ENCODE data around the gene CCNE1.

DNA sequence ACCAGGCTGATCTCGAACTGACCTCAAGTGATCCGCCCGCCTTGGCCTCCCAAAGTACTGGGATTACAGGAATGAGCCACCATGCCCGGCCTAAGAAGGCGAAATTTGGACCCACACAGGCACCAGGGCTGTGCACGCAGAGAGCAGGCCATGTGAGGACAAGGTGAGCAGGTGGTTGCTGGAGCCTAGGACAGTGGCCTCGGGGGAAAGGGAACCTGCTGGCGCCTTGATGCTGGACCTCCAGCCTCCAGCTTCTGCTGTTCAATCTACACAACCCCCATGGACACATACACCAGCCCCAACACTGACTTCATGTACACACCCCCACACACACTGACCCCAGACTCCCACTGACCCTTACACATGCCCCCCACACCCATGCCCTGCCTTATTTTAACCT lies 41.8 kb upstream of the CCNE1 start:
- TF ChIP-seq, protein P1, sequence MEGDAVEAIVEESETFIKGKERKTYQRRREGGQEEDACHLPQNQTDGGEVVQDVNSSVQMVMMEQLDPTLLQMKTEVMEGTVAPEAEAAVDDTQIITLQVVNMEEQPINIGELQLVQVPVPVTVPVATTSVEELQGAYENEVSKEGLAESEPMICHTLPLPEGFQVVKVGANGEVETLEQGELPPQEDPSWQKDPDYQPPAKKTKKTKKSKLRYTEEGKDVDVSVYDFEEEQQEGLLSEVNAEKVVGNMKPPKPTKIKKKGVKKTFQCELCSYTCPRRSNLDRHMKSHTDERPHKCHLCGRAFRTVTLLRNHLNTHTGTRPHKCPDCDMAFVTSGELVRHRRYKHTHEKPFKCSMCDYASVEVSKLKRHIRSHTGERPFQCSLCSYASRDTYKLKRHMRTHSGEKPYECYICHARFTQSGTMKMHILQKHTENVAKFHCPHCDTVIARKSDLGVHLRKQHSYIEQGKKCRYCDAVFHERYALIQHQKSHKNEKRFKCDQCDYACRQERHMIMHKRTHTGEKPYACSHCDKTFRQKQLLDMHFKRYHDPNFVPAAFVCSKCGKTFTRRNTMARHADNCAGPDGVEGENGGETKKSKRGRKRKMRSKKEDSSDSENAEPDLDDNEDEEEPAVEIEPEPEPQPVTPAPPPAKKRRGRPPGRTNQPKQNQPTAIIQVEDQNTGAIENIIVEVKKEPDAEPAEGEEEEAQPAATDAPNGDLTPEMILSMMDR (IDR thresholded peaks at IDR 0.05; ENCODE audit: borderline replicate concordance, extremely low read depth, low read length, poor library complexity, severe bottlenecking) = no peak
- no peak for TF ChIP-seq EZH2 (IDR thresholded peaks at IDR 0.05; ENCODE audit: borderline replicate concordance, low read depth, low read length, severe bottlenecking)

All from DND-41 (cell line).